ENCODE measurements around the gene TOX3. TPM values are rescaled to one million over a fixed set of nuclear protein-coding genes. Genes with fewer than 3 reads are reported as not detected.

TOX3 gene
- total RNA-seq, 1 donor from 2014 or later, result not detected

- DNase-seq (ENCODE audit: low read depth in 2 of 2), result no peak
These were observed 52.8 kb downstream of the TOX3 start for GRCh38 chr16:52494145-52494544.

GRCh38 chr16:52492789-52493357 is 54.1 kb downstream of the TOX3 start:
- no peak for DNase-seq (ENCODE audit: low read depth in 2 of 2)

- DNase-seq (ENCODE audit: low read depth in 2 of 2), result no peak
These were observed 55.7 kb downstream of the TOX3 start for GRCh38 chr16:52491216-52491615.

GRCh38 chr16:52489894-52490293 is 57.0 kb downstream of the TOX3 start:
- no peak for DNase-seq (ENCODE audit: low read depth in 2 of 2)

- DNase-seq (ENCODE audit: low read depth in 2 of 2), result no peak
These were observed 58.1 kb downstream of the TOX3 start for GRCh38 chr16:52488837-52489289.

- DNase-seq (ENCODE audit: low read depth in 2 of 2), result no peak
These were observed 59.0 kb downstream of the TOX3 start for GRCh38 chr16:52487849-52488457.

- no peak for DNase-seq (ENCODE audit: low read depth in 2 of 2)
These were observed 66.7 kb downstream of the TOX3 start for GRCh38 chr16:52480237-52480636.

GRCh38 chr16:52476111-52476510 is 70.8 kb downstream of the TOX3 start:
- DNase-seq (ENCODE audit: low read depth in 2 of 2), result no peak

GRCh38 chr16:52474679-52475078 is 72.3 kb downstream of the TOX3 start:
- DNase-seq (ENCODE audit: low read depth in 2 of 2), result no peak

- no peak for DNase-seq (ENCODE audit: low read depth in 2 of 2)
These were observed 73.8 kb downstream of the TOX3 start for GRCh38 chr16:52473096-52473495.

GRCh38 chr16:52471650-52472370 is 75.1 kb downstream of the TOX3 start:
- DNase-seq (ENCODE audit: low read depth in 2 of 2), result no peak

- no peak for DNase-seq (ENCODE audit: low read depth in 2 of 2)
These were observed 76.4 kb downstream of the TOX3 start for GRCh38 chr16:52470585-52470984.

- no peak for DNase-seq (ENCODE audit: low read depth in 2 of 2)
These were observed 77.2 kb downstream of the TOX3 start for GRCh38 chr16:52469775-52470174.

GRCh38 chr16:52469091-52469490 is 77.9 kb downstream of the TOX3 start:
- DNase-seq (ENCODE audit: low read depth in 2 of 2), result no peak

GRCh38 chr16:52467753-52468152 is 79.2 kb downstream of the TOX3 start:
- DNase-seq (ENCODE audit: low read depth in 2 of 2), result no peak

GRCh38 chr16:52466994-52467393 is 79.9 kb downstream of the TOX3 start:
- DNase-seq (ENCODE audit: low read depth in 2 of 2), result no peak

GRCh38 chr16:52465711-52466267 is 81.2 kb downstream of the TOX3 start:
- no peak for DNase-seq (ENCODE audit: low read depth in 2 of 2)

- no peak for DNase-seq (ENCODE audit: low read depth in 2 of 2)
These were observed 83.0 kb downstream of the TOX3 start for GRCh38 chr16:52463904-52464303.

GRCh38 chr16:52462816-52463215 is 84.1 kb downstream of the TOX3 start:
- DNase-seq (ENCODE audit: low read depth in 2 of 2), result no peak

- DNase-seq (ENCODE audit: low read depth in 2 of 2), result no peak
These were observed 86.2 kb downstream of the TOX3 start for GRCh38 chr16:52460639-52461178.

GRCh38 chr16:52456368-52456767 is 90.6 kb downstream of the TOX3 start:
- no peak for DNase-seq (ENCODE audit: low read depth in 2 of 2)

- no peak for DNase-seq (ENCODE audit: low read depth in 2 of 2)
These were observed 91.2 kb downstream of the TOX3 start for GRCh38 chr16:52455549-52456277.
